CD4-positive, alpha-beta T cell treated with Interleukin-10 for 1 hour (primary cell): Measurements from ENCODE around the gene CNDP2.
A peak's percentile ranks its signal among the peaks of the same experiment; 100 is the strongest.
"Not testable (repeated sequence)": the region's sequence is repeated elsewhere in the genome, so short reads cannot be mapped to it uniquely, and the experiment has no call there.

ENCODE experiments used
- DNase-seq: peaks from one replicate; pipeline ENCODE4 v3.0.0-alpha.2; 2020

CNDP2 gene

DNA sequence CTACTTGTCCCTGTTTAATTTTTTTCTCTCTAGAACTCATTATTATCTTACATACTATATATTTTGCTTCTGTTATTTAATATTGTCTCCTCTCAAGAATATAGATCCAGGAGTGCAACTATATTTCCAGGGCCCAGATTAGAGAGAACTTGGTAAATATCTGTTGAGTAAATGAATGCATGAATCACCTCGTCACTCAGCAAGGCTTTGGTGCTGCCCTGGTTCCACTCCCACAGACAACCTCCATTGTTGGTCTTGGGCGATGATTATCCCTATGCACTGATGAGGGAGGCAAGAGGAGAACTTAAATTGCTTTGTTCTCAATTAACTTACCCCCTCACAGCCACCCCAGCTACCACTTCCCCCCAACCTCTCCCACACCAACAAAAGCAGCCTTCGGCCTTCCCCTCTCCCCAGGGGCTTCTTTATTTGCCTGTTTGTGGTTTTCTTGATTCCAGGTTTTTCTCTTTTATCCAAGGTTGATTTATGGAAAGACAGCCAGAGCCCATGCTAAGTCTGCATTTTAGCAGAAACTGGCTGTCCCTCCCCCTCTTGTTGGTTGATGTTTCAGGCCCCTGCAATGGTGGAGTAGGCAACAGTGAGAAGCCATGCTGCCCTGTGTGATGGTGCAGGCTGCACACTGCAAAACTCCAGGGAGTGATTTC lies 22.1 kb upstream of the CNDP2 start:
- DNase-seq = no peak

DNA sequence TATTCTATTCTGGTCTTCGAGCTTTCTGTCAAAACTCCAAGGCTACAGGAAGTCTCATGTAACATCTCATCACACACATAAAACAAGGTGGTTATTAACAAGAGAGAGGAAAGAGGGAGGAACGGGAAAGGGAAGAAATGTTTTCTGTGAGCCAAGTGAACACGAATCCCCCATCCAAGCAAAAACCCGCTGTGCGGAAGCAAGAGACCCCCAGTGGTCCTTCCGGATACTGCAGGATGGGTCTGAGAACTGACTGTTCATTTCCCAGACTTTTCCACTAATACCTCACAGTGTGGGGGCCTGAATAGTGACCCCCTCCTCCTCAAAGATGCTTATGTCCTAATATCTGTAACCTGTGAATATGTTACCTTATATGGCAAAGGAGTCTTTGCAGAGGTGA lies 20.0 kb upstream of the CNDP2 start:
- no peak for DNase-seq

DNA sequence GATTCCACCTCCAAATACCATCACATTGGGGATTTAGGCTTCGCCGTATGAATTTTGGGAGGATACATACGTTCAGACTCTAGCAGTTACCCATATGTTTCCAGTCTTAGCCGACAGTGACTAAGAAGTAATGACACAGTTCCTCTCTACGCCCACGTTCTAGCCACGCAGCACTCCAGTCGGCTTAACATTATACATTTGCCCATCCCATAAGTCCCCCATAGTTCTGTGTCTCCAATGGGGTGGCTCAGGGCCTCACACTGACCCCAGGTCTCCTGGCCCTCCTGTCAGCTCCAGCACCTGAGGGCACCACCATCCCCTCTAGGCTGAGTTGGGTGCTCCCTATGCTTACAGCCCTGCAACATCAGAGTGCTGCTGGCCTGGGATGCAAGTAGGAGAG lies 18.4 kb upstream of the CNDP2 start:
- no peak for DNase-seq

DNA sequence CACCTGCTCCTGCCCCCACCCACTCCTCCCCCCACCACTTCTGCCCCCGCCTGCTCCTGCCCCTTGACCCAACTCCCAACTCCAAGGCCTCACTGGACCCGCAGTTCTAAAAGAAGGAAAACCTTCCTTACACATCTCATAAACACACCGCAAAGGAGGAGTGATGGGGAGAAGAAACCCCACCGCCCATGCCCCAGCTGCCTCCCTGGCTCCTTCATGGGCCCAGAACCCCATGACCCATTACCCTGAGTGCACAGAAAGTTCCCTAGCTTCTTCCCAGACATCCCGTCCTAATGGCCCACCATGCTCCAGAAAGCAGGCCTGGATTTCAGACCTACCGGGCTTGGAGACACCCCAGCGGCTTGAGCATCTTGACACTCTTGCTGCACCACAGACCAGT lies 17.8 kb upstream of the CNDP2 start:
- DNase-seq = no peak

DNA sequence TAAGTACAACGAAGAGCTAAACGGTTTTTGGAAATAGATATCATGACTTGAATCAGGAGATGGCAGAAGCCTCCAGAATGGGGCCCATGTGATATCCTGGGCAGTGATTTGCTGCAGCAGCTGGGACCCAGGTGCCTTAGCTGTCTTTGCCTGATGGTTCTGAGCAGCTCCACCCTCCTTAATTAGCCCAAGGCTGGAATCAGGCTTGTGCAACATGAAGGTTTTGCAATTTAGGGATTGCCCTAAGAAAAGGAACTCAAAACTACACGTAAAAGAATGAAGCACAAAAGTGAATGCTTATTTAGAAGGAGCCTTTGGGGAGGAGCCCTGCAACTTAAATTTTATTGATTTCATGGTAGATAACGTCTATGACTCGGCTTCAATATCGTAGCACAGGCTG lies 17.3 kb upstream of the CNDP2 start:
- DNase-seq = no peak

DNA sequence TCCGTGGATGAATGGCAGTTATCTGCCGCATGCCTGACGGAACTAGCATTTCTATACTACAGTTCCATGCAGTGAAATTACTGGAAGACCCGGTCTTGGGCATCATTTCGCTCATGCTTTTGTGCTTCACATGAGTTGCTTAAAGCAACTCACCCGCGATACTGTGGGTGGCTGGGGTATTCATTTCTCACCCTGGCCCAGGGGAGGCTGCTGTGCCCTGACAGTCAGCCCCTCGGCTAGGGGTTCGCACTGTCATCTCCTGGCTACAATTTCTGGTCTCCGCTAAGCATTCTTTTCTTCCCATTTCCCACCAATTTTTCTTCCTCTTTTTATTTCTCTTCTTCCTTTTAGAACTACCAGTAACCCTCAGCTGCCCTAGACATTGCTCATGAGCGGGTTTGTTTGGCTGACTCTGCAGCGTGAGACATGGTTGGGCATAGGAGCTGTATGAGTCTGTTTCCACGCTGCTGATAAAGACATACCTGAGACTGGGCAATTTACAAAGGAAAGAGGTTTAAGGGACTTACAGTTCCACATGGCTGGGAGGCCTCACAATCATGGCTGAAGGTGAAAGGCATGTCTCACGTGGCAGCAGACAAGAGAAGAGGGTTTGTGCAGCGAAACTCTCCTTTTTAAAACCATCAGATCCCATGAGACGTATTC lies 16.5 kb upstream of the CNDP2 start:
- no peak for DNase-seq

DNA sequence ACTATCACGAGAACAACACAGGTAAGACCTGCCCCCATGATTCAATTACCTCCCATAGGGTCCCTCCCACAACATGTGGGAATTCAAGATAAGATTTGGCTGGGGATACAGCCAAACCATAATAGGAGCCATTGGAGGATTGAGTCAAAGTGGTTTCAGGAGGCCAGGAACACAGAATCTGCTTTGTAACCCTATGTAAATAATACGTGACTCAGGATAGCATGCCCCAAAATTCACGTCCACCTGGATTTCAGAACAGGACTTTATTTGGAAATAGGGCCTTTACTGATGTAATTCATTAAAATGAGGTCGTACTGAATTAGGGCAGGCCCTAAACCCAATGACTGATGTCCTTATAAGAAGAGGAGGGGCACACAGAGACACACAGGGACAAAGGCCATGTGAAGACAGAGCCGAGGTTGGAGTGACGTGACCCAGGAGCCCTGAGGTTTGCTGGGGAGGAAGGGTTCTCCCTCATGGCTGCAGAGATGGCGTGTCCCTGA lies 16.0 kb upstream of the CNDP2 start:
- no peak for DNase-seq

DNA sequence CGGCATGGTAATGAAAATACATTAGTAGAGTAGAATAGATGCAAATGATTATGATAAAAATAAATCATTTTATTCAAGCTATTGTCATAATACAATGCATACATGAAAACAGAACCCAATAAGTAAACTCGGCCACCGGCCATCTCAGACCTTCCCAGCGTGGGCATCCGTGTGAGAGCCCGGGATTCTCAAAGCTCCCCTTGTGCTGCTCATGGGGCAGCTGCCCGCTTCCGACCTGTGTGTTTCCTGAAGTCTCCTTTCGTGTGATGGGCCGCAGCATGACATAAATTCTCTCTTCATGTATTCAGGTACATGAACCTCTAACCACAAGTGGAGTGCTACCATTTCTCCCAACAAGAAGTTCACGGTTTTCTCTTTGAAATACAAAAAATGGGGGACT lies 13.5 kb upstream of the CNDP2 start:
- DNase-seq = no peak

DNA sequence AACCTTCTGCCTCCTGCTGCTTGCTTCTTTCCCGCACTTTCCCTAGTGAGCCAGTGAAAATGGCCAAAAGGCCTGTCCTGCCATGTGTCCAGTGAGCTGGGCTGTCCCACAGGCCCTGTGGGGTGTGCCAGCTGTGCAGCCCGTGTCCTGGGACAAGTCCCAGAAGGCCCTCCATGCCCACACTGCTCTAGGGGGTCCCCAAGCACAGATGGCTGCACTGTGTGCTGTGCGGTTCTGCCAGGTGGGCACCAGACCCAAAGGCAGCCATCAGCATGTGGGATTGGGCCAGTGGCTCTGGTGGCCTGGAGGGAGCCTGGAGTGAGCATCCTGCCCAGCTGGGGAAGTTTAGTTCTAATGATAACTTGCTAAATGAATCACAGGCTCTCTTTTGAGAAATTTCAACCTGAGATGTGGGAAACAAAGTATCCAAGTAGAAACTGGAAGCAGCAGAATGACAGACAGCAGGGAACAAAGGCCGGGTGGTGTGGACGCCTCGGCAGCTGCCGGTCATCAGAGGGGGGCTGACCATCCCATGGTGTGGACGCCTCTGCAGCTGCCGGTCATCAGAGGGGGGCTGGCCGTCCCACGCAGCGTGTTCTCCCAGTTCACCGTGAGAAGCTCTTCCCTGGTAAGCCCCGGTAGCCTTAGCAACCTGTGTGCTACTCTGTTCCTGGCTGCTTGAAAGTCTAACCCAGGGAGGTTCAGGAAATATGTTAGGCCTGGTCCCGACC lies 9.9 kb upstream of the CNDP2 start:
- DNase-seq = no peak

DNA sequence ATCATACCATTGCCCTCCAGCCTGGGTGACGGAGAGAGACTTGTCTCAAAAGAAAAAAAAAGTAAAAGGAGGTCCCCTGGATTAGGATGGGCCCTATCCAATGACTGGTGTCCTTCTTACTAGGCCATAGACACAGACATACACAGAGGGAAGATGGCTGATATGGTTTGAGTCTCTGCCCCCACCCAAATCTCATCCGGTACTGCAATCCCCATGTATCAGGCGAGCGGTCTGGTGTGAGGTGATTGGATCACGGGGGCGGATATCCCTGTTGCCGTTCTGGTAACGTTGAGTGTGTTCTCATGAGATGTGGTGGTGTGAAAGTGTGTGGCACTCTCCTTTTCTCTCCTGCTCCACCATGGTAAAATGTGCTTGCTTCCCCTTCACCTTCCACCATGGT lies 7.8 kb upstream of the CNDP2 start:
- DNase-seq = no peak

DNA sequence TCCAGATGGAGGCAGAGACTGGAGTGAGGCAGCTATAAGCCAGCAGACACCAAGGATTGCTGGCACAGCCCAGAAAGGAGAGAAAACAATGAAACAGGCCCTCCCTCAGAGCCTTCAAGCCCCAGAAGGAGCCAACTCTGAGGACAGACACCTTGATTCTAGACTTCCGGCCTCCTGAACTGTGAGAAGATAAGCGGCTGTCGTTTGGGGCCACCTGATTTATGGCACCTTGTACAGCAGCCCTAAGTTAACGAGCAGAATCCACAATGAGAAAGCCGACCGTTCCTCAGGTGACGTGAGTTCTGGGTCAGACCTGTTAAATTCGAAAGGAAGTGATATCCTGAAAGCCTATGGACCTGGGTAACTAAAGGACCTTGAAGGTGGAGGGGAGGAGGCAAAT lies 7.3 kb upstream of the CNDP2 start:
- DNase-seq = no peak

DNA sequence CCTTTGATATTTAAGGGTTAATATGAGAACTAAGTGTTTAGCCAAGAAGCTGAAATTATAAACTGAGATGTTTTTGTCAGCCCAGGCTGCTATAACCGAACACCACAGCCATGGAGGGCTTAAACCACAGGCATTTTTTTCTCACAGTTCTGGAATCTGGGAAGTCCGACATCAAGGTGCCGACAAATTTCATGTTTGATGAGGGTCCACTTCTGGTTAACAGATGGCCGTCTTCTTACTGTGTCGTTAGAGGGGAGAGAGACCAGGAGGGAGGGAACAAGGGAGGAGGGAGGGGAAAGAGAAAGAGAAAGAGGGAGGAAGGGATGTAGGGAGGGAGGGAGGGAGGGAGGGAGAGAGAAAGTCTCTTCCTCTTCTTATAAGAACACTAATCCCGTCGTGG lies 6.5 kb upstream of the CNDP2 start:
- DNase-seq = no peak

DNA sequence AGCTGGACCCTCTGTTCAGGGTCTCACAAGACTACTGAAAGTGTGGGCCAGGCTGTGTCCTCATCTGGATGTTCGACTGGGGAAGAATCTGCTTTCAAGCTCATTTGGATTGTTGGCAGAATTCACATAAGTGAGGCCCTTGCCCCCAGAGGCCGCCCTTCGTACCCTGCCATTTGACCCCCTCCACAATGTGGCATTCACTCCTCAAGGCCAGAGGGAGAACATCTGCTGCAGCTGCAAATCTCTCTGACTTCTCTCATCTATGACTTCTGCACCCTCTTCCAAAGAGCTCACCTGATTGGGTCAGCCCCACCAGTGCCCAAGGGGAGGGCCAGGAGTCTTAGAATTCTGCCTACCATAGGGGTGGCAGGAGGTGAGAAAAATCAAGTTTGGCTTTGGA lies 3.9 kb upstream of the CNDP2 start:
- DNase-seq = no peak

DNA sequence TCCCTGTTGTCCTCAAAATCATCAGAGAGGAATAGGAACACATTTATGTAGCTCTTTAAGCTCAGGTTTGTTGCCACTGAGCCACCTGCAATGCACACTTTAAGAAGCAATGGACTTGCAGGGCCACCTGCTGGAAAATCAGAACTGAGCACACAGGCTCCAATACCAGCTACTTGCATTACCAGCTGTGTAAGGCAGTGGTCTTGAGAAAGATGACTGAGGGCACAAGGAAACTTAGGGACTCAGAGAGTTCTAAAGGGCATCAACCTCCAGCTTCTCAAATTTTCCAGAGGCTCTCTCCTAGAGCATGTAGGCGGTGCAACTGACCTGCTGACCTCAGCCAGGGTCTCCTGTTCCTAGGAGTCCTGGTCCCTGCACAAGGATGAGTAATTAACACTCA lies 2.5 kb upstream of the CNDP2 start:
- peak; percentile 81 for DNase-seq

DNA sequence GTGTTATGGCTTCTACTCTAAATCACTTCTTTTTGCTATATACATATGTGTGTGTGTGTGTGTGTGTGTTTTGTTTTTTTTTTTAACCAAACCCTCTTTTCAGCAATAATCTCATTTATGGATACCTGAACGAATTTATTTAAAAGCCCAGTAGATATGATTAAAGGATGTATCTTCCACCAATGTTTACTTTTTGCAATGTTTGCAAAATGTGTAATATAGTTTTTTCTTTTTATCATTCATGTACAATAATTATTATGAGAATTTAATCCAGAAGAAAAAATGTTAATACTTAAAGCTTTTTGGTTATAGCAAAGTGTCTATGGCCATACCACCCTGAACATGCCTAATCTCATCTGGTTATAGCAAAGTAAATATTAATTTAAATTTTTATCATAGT lies 1.6 kb upstream of the CNDP2 start:
- no peak for DNase-seq

DNA sequence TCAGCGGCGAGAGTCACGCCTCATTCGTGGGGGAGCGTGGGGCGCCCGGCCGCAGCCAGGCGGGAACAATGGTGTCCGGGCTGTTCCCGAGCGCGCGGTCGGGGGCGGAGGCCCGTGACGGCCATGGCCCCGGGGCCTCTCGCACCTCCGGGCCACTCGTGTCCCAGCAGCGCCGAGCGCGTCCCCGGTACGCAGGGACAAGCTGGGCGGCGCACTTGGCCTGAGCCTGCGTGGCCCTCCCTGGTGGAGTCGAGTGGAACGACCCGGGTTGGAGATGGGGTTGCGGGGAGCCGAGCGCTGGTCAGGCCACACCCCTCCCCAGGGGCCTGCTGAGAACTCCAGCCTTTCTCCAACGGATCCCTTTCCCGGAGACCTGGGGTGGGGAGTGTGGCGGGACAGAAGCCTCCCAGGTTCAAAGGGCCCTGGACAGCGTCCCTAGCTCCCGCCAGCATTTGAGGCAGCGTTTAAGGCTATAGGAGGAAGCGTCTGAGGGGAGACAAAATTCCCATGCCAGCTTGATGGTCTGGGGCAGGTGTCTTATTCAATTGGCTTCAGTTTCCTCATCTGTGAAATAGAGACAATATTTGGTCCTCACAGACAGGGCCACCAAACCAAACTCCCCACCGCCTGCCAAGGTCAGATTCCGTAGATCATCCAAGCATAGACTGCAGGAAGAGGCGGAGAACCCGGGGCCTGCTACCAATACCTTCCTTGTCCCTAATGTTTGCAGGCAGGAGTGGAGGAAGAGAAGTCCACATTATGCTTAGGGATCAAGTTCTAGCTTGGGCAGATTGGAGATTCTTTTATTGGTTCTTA lies 553 bp downstream of the CNDP2 start:
- DNase-seq = peak; percentile 52

DNA sequence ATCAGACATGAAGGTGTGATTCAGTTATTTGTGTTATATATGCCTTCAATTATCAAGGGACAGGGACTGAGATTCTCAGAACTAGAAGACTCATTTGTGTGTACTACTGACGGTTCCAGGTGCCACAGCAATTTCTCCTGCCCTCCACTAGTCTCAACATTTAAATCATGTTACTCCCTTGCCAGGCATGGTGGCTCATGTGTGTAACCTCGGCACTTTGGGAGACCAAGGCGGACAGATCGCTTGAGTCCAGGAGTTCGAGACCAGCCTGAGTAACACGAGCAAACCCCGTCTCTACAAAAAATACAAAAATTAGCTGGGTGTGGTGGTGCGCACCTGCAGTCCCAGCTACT lies 1.1 kb downstream of the CNDP2 start:
- no peak for DNase-seq

DNA sequence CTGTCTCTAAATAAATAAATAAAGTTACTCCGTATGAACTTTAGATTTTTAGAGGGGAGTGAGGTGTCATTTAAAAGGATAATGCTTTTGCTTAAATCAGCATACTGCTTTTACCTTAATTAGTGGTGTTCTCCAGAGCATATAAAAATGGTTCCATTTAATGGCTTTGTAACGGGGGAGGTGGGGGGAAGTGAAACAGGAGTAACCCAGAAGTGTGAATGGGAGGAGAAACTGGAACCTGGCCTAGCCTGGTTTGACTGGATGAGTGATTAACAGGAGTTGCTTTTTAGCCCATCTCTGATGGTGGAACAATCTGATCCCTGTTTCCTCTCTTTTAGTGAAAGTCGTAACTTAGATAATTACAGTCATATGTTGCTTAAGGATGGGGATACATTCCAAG lies 1.6 kb downstream of the CNDP2 start:
- DNase-seq = no peak

DNA sequence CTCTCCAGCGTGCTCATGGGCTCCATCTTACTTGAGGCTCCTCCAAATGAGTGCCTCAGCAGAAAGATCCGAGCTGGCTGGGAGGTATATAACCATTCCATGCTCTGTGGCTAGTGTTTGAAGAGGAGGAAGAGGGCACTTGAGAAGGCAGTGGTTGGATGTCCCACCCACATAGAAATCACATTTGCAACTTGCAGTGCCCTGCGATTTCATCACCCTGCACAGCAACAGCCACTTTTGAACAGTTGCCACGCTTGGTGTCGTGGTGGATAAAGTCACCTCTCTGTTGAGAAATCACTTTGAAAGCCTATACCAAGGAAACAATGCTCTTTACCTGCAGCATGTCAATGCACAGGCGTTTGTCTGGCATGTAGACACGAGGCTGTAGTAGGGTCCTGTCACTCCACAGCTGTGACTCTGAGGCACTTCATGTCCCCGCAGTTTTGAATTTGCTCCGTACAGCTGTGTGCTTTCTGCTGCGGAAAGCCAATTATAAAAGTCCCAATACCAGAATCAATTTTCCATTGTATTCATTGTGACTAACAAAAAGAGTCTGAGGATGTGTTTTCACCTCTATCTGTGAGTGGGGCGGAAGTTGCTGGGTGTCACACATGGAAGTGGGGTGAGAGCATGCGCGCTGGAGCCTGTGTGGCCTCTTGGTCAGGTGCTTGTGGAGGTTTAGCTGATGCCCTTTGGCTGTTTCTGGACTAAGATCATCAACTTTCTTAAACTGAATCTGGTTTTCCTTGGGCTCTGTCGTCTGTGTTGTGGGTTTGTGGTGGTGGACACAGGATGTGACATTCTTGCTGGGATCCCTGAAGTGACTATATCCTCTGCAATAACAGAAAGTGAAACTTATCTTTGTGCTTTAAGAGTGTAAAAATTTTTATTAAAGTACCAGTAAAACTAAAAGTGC lies 2.8 kb downstream of the CNDP2 start:
- DNase-seq = peak; percentile 81

DNA sequence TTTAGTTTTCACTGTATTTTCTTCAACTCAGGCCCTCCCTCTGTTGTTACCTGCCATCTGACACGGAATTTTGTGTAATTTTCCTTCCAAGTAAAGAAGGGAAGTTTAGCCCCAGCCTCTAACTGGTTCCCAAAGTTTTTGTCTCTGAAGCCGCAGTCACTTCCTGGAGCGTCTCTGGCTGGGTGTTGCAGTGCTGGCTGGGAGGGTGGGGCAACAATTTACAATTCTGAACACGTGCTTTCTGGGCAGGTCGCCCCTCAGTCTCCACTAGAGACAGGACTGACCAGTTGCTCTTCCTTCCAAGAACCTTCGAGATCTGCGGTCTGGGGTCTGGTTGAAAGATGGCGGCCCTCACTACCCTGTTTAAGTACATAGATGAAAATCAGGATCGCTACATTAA lies 3.5 kb downstream of the CNDP2 start:
- DNase-seq = peak; percentile 63

DNA sequence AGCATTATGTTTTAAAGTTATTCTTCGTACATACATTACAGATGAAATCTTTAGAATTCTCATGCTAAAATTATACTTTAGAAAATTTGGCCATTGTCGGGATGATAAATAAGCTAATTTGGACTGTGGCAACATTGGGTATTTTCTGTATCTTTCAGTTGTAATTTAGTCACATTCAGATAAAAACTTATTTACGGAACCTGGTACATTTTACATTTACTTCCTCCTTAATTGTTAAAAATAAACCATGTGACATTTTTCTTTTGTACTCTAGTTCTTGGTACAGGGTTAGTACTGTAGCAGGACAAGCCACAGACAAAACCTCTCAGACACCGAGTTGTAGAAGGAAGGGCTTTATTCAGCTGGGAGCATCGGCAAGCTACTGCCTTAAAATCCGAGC lies 4.2 kb downstream of the CNDP2 start:
- DNase-seq = no peak

DNA sequence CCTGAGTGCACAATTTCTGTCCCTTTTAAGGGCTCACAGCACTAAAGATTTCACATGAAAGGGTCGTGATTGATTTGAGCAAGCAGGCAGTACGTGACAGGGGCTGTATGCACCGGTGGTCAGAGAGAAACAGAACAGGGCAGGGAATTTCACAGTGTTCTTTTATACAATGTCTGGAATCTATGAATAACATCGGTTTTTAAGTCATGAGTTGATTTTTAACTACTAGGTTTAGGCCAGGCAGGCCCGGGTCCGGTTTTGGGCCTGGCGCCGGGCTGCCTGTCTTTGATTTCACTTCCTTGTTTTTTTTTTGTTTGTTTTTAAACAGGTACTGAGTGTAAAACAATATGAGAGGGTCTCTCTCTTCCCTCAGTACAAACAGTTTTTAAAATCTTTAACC lies 4.6 kb downstream of the CNDP2 start:
- DNase-seq = not testable (repeated sequence)
